Measurements from ENCODE around the gene SUCLG2.
A peak's percentile ranks its signal among the peaks of the same experiment; 100 is the strongest.

The SUCLG2 gene, protein sequence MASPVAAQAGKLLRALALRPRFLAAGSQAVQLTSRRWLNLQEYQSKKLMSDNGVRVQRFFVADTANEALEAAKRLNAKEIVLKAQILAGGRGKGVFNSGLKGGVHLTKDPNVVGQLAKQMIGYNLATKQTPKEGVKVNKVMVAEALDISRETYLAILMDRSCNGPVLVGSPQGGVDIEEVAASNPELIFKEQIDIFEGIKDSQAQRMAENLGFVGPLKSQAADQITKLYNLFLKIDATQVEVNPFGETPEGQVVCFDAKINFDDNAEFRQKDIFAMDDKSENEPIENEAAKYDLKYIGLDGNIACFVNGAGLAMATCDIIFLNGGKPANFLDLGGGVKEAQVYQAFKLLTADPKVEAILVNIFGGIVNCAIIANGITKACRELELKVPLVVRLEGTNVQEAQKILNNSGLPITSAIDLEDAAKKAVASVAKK

GRCh38 chr3:67654099-67654843 is at the start of gene SUCLG2:
Gene SUCLG2, minus strand, starts transcription at chr3:67654612. Its CDS starts 26 bp downstream, at chr3:67654586.
- peak; percentile 90 for DNase-seq (ENCODE audit: low read depth, low spot score)

DNA sequence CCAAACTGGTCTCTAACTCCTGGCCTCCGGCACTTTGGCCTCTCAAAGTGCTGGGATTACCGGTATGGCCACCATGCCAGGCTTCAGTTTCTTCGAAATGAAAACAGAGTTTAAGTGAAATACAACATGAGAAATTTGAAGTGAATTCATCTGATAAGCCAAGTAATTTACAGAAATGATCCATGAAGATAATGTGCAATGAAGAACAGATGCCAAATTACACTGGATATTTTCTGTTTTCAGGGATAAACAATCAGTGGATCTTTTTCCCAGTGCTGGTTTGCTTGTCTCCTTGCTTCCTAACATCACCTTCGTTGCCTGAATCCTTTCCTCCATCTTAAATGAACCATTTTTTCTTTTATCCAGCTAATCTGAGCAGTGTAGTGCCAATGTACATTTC is 46.2 kb upstream of the SUCLG2 start:
- DNase-seq (ENCODE audit: low read depth, low spot score) = no peak

- DNase-seq (ENCODE audit: low read depth, low spot score) = no peak
Measured at GRCh38 chr3:67699882-67700281, 45.5 kb upstream of the SUCLG2 start.

DNA sequence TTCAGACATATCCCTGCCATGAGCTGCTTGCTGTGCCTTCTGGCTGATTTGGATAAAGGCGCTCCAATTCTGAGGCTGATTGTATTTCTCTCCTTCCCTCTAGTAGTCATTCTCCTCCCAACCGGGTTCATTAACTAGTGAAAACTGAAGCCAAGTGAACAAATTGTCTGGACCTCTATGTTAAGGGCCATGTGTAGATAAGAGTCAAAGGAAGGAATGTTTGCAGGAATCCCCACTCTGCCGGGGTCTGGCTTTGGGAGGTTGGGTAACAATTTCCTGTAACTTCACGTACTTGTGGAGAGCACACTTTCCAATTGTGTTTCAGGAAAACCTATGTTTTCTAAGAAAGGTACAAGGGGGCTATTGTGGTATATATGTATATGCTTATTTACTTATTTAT is 38.2 kb upstream of the SUCLG2 start:
- peak; percentile 62 for DNase-seq (ENCODE audit: low read depth, low spot score)

DNA sequence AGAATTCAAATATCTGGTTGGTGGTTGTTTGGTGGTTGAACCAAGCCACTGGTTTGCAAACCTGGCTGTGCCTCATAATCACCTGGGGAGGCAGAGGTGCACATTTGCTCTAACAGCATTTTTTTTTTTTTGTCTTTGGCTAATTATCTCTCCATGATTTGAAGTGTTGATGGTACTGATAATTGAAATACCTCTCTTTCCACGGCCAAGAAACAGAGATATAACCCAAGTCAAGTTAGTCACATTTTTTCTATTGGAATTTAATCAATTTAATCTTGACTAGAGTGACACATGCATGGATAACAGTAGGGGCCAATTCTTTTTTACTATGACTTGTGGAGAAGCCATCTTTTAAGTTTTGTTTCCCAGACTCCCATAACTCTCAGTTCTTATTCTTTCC is 37.5 kb upstream of the SUCLG2 start:
- DNase-seq (ENCODE audit: low read depth, low spot score) = no peak

DNA sequence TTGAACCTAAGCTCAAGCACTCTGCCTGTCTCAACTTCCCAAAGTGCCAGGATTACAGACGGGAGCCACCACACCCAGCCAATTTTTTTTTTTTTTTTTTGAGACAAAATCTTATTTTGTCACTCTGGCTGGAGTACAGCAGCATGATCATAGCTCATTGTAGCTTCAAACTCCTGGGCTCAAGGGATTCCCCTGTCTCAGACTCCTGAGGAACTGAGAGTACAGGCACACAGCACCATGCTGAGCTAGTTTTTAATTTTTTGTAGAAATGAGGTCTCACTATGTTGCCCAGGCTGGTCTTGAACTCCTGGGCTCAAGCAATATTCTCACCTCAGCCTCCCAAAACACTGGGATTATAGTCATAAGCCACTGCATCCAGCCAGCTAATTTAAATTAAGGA is 36.8 kb upstream of the SUCLG2 start:
- no peak for DNase-seq (ENCODE audit: low read depth, low spot score)

- DNase-seq (ENCODE audit: low read depth, low spot score) = no peak
Measured at GRCh38 chr3:67689806-67690205, 35.4 kb upstream of the SUCLG2 start.

- DNase-seq (ENCODE audit: low read depth, low spot score) = no peak
Measured at GRCh38 chr3:67688231-67688630, 33.8 kb upstream of the SUCLG2 start.

- no peak for DNase-seq (ENCODE audit: low read depth, low spot score)
Measured at GRCh38 chr3:67686069-67686468, 31.7 kb upstream of the SUCLG2 start.

DNA sequence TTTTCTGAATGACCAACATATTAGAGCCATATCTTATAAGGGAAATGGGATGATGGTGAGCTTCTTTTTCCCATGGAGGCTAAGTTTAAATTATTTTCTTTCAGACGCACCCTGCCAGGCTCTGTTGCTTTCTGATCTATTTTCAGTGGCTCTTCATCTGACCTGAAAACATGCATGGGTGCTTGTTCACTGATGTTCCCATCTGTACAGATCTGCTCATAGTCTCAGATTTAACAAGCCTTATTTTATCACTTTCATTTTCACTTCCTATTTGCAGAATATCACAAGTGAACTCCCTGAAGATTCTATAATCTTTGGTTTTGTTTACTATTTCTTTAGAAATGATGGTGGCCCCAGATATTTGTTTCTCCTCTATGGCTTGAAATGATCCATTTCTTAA is 31.1 kb upstream of the SUCLG2 start:
- DNase-seq (ENCODE audit: low read depth, low spot score) = no peak

- no peak for DNase-seq (ENCODE audit: low read depth, low spot score)
Measured at GRCh38 chr3:67684211-67684610, 29.8 kb upstream of the SUCLG2 start.

- DNase-seq (ENCODE audit: low read depth, low spot score) = no peak
Measured at GRCh38 chr3:67683522-67683921, 29.1 kb upstream of the SUCLG2 start.

DNA sequence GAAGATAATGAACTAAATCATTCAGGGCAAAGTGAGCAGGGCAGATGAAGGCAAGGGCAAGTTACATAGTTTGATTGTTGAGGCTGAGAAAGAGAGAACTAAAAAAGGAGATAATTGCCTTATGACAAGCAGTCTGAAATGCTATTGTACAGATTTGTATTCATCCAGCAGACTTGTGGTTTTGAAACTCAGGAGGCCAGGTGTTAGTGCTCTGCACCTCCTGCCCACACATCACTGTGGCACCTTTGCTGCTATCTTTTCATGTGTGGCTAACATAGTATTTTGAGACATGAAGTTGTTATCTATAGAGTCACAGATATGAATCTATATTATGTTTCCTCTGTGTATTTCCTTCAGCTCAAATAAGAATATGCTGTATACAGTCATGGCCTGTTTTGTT is 24.3 kb upstream of the SUCLG2 start:
- DNase-seq (ENCODE audit: low read depth, low spot score) = no peak

DNA sequence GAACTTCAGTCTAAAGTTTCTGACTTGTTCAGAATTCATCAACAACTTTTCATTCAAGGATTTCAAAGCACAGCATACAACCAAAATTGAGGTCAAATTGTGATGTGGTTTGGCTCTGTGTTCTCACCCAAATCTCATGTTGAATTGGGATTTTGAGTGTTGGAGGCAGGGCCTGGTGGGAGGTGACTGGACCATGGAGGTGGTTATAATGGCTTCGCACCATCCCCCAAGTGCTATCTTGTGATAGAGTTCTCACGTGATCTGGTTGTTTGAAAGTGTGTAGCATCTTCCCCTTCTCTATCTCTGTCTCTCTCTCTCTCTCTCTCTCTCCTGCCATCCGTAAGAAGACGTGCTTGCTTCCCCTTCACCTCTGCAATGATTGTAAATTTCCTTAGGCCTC is 19.6 kb upstream of the SUCLG2 start:
- no peak for DNase-seq (ENCODE audit: low read depth, low spot score)

DNA sequence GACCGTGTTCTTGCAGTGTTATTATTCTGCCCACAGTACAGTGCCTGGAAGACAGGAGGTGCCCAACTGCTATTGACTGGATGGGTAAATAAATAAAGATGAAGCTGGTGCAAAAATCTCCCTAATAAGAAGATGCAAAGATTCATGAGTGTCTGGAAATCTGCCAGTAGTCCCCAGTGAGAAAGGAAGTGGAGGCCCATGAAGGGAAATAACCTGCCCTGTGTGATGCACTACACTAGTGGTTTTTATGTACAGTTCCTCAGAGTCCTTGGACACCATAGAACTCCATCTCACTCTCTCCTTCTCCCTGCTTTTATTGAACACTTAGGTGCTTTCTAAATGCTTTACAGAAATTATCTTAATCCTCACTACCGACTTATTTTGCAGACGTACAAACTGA is 8.3 kb upstream of the SUCLG2 start:
- DNase-seq (ENCODE audit: low read depth, low spot score) = no peak

- DNase-seq (ENCODE audit: low read depth, low spot score) = no peak
Measured at GRCh38 chr3:67661089-67661488, 6.7 kb upstream of the SUCLG2 start.

- no peak for DNase-seq (ENCODE audit: low read depth, low spot score)
Measured at GRCh38 chr3:67657192-67657591, 2.8 kb upstream of the SUCLG2 start.

- no peak for DNase-seq (ENCODE audit: low read depth, low spot score)
Measured at GRCh38 chr3:67656614-67657013, 2.2 kb upstream of the SUCLG2 start.

- DNase-seq (ENCODE audit: low read depth, low spot score) = no peak
Measured at GRCh38 chr3:67655364-67656121, 1.1 kb upstream of the SUCLG2 start.

GRCh38 chr3:67654844-67655177 is 399 bp upstream of the SUCLG2 start:
- no peak for DNase-seq (ENCODE audit: low read depth, low spot score)

- DNase-seq (ENCODE audit: low read depth, low spot score) = no peak
Measured at GRCh38 chr3:67653425-67654098, 850 bp downstream of the SUCLG2 start.

DNA sequence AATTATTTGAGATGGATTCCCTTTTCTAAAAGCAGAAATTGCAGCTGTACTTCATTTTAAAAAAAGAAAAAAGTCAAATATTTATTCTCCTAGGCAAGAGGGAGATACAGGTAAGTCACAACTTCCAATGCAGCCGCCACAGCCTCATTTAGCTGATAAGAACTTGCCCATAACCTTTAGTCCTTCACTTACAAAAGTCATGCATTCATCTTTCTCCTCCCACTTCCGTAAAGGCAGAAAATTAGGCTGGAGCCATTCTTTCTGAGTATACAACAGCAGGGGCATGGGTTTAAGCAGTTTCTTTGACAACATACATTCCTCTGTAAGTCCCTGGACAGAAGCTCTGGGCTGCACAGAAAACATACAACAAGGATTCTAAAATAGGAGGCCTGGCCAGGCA is 4.3 kb downstream of the SUCLG2 start:
- DNase-seq (ENCODE audit: low read depth, low spot score) = no peak

Measured in ELF-1 (cell line).